ENCODE measurements around the gene PPM1F. TPM values are rescaled to one million over a fixed set of nuclear protein-coding genes. Genes with fewer than 3 reads are reported as not detected.
A peak's percentile ranks its signal among the peaks of the same experiment; 100 is the strongest.

PPM1F gene
- total RNA-seq, 1 donor from 2014 or later, result 49.8 TPM

DNA sequence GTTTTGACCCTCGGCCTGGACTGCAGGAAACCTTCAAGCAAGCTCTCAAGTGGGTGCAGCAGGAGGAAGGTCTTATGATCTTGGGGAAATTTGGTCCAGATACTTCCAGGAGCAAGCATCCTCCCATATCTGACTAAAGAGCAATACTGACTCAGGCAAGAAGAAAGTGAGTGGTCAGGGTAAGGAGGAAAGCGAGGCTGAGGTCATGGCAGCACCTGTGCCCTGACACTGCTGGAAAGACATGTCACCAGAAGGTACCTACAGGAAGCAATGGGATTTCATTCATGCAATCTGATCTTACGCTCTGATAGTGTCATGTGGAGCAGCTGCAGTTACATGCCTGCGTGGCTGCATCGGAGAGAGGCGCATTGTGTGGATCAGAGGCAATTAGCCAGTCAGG lies 36.4 kb upstream of the PPM1F start:
- no peak for TF ChIP-seq CTCF (conservative IDR thresholded peaks at IDR 0.05)
- Mint-ChIP-seq H3K36me3 (ENCODE audit: low read depth) (no peaks in the 10 kb centered on the region), H3K4me3 (no peak overlapping the region), H3K4me1 (peaks cover 4% of the 10 kb centered on the region), H3K9me3 (no peaks in the 10 kb centered on the region), H3K27me3 (ENCODE audit: low read depth) (peaks cover 17% of the 10 kb centered on the region), H3K27ac (ENCODE audit: unreplicated experiment) (no peak overlapping the region)
- no peak for DNase-seq (ENCODE audit: low read depth, low spot score)

- peaks cover 21% of the 10 kb centered on the region for H3K4me1 Mint-ChIP-seq
- DNase-seq (ENCODE audit: low read depth, low spot score), result no peak
- no peak overlapping the region for H3K27ac Mint-ChIP-seq (ENCODE audit: unreplicated experiment)
- H3K36me3 Mint-ChIP-seq (ENCODE audit: low read depth), result no peaks in the 10 kb centered on the region
- no peaks in the 10 kb centered on the region for H3K9me3 Mint-ChIP-seq
- peaks cover 14% of the 10 kb centered on the region for H3K27me3 Mint-ChIP-seq (ENCODE audit: low read depth)
- no peak for TF ChIP-seq CTCF (conservative IDR thresholded peaks at IDR 0.05)
- H3K4me3 Mint-ChIP-seq, result no peak overlapping the region
Observed at GRCh38 chr22:21985214-21985613, 32.6 kb upstream of the PPM1F start.

DNA sequence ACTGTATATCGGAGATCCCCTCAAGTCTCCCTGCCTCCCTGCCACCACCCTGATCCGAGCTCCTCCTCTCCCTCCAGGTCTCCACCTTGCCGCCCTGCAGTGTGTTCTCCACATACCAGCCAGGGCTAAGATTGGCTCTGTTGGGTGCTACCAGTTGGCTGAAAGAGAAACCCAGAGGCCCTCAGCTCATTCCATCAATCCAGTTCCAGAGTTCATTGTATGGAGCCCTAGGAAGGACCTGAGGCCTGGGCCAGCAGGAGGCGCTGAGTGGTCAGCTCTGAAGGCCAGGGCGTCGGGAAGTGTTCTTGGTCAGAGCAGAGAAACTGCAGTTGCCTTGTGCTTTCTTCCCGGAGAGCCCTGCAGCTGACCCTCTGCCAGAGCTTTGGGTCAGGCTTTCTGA lies 32.1 kb upstream of the PPM1F start:
- DNase-seq (ENCODE audit: low read depth, low spot score), result peak; percentile 48
- TF ChIP-seq CTCF (conservative IDR thresholded peaks at IDR 0.05), result no peak
- H3K27ac Mint-ChIP-seq (ENCODE audit: unreplicated experiment), result no peak overlapping the region
- no peaks in the 10 kb centered on the region for H3K9me3 Mint-ChIP-seq
- no peaks in the 10 kb centered on the region for H3K36me3 Mint-ChIP-seq (ENCODE audit: low read depth)
- peak overlapping the region; percentile 81 for H3K4me3 Mint-ChIP-seq
- peaks cover 21% of the 10 kb centered on the region for H3K4me1 Mint-ChIP-seq
- H3K27me3 Mint-ChIP-seq (ENCODE audit: low read depth), result peaks cover 12% of the 10 kb centered on the region

DNA sequence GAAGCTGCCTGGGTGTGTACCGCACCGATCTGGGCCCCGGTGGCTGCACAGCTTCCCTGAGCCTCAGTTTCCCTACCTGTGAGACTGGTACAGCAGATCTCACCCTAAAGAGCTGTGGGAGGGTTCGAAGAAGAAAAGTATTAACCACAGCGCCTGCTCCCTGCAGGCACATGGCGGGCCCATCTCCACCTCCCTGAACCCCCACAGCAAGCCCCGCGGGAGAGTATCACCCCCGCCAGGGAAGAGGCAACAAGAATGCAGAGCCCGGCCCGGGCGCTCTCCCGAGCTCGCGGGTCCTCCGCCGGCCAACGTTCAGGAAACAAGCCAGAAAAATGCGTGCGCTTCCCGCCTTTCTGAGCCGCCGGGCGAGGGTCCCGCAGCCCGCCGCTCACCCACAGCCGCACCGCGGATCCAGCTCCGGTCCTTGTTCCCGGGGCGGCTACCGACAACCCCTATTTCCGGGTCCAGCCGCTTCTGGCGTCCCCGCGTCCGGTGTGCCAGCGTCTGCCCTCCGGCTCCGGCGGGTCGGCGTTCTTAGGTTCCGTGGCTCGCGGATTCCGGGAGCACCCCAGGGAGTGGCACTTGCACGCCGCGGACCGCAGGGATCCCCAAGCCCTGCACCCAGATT lies 29.8 kb upstream of the PPM1F start, which contains the start of gene TOP3B:
Gene TOP3B (minus strand): TSS at position 450 of the 628 bp plus-strand sequence. CDS start 7,078 bp downstream, outside the sequence.
- DNase-seq (ENCODE audit: low read depth, low spot score), result peak; percentile 74
- Mint-ChIP-seq H3K36me3 (ENCODE audit: low read depth) (no peaks in the 10 kb centered on the region), H3K27ac (ENCODE audit: unreplicated experiment) (peak within 1 kb of the TSS; percentile 57), H3K4me1 (peaks cover 21% of the 10 kb centered on the region), H3K27me3 (ENCODE audit: low read depth) (no peaks in the 10 kb centered on the region), H3K4me3 (peak within 1 kb of the TSS; percentile 92), H3K9me3 (no peaks in the 10 kb centered on the region)
- no peak for TF ChIP-seq CTCF (conservative IDR thresholded peaks at IDR 0.05)

GRCh38 chr22:21981874-21982273 lies 29.2 kb upstream of the PPM1F start:
- Mint-ChIP-seq H3K9me3 (no peaks in the 10 kb centered on the region), H3K27me3 (ENCODE audit: low read depth) (no peaks in the 10 kb centered on the region), H3K36me3 (ENCODE audit: low read depth) (no peaks in the 10 kb centered on the region), H3K4me1 (peaks cover 21% of the 10 kb centered on the region), H3K4me3 (peak overlapping the region; percentile 92), H3K27ac (ENCODE audit: unreplicated experiment) (no peak overlapping the region)
- no peak for DNase-seq (ENCODE audit: low read depth, low spot score)
- TF ChIP-seq CTCF (conservative IDR thresholded peaks at IDR 0.05), result no peak
